HG03575 (cell line): ENCODE measurements around the gene ZNF860.

Experiments
- ATAC-seq: cut with Tn5 transposase; IDR thresholded peaks from one replicate; pipeline ENCODE4 v1.9.1; 2021; ENCODE audit not compliant: unreplicated experiment, insufficient number of reproducible peaks, low FRiP score; ENCODE audit errors: extremely low read depth

Gene ZNF860

GRCh38 chr3:31981206-31982181 lies at the start of gene ZNF860, which contains the start of gene OSBPL10:
Gene ZNF860 (plus strand): TSS chr3:31981750. CDS start chr3:31989080, 7,330 bp downstream.
Gene OSBPL10 (minus strand): TSS chr3:31981262. CDS start chr3:31981179, 83 bp downstream.
- ATAC-seq, result no peak

GRCh38 chr3:31932990-31933389 lies 48.6 kb upstream of the ZNF860 start:
- ATAC-seq, result no peak

GRCh38 chr3:31934018-31934417 lies 47.5 kb upstream of the ZNF860 start:
- ATAC-seq, result no peak

DNA sequence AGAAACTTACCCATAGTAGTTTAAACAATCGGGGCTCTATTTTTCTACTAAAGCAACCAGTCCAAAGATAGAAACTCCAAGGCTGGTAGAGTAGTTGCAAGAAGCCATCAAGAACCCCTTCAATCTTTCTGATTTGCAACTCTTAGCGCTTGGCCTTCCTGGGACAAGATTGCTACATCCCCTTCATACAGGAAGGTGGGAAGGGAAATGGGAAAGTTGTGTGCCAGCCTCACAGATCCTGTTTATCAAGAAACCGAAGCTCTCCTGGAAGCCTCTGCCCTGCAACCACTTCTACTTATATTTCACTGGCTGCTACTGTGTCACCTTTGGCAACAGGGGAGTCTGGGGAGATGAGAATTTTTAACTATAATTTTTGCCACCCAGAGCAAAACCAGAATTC lies 46.7 kb upstream of the ZNF860 start:
- no peak for ATAC-seq

DNA sequence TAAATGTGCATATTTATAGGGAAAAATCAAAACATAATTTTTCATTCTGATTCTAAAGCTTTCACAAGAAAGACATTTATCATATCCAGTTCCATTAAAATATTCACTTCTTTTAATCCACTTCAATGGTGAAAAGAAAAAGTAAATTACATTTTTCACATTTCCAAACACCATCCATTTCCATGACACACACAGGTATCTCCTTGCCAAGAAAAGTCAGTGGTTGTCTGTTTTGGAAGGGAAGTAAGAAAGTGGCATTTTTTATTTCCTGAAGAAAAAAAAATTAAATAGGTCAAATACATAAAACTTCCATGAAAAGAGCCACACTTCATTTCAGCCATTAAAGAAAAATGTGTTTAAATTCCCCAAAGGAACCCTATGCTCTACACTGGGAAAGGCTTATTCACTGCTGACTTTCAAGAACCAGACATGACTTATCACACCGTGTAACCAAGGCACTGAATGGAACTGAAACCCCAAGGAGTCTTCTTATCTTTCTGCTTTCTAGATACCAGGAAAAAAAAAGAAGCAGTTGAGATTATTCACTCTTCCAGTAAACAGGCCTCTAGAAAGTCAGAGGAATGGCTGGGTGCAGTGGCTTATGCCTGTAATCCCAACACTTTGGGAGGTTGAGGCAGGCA lies 45.0 kb upstream of the ZNF860 start:
- no peak for ATAC-seq

GRCh38 chr3:31937225-31937624 lies 44.3 kb upstream of the ZNF860 start:
- no peak for ATAC-seq

DNA sequence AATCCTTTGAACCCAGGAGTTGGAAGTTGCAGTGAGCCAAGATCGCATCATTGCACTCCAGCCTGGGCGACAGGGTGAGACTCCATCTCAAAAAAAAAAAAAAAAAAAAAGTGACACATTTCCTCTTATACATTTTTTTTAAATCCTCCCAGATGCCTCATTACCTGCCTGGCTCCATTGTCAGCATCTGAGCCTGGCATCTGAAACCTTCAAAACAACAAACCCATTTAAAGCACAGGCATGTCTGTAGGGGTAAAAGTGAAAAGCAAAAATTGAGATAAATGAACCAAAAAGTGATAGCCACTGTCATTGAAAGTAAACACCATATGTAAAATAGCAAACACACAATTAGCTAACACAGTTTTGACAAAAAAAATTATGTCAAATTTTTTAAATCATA lies 39.1 kb upstream of the ZNF860 start:
- ATAC-seq, result no peak

- no peak for ATAC-seq
These were observed 38.5 kb upstream of the ZNF860 start for GRCh38 chr3:31943041-31943440.

GRCh38 chr3:31945738-31946052 lies 35.9 kb upstream of the ZNF860 start:
- ATAC-seq, result no peak

DNA sequence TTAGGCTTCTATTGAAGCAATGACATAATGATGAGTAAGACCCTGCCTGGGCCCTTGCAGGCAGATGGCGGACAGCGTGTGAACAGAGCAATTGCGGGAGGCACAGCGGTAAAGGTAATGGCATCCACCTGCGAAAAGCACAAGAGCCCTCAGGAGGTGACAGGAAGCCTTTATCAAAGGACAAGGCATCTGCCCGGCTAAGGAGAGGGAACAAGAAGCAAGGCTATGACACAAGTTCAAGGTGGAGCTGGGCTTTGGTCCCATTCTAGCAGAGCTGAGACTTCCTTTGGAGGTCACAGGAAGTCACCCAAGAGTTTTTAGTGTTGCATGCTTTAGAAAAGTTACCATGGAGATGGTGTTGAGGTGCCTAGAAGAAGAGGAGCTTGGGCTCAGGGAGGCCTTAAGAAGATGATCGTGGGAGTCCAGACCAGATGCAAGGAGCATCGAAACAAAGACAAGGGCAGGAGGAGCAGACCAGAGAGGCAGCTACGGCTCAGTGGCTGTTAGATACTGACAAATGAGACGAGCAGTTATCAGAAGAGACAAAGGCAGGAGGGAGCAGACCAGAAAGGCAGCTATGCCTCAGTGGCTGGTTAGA lies 35.0 kb upstream of the ZNF860 start:
- no peak for ATAC-seq

DNA sequence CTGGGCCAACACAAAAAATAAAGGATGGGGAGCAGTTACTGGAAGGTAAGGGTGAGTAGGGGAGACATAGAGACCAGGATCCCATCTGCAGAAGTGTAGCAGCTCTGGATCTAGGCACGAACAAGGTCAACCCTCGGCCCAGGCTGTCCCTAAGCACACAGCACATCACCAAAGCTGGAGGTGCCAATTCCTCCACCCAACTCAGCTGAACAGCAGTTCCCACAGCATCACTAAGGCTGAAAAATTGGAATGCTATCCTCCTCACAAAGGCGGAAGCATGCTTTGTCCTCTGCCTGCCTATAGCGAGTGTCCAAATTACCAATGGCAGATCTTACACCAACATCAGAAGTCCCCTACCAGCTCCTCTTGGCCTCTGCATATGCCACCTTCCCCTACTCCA lies 34.4 kb upstream of the ZNF860 start:
- ATAC-seq, result no peak

GRCh38 chr3:31947671-31948091 lies 33.9 kb upstream of the ZNF860 start:
- ATAC-seq, result no peak

GRCh38 chr3:31948280-31948679 lies 33.3 kb upstream of the ZNF860 start:
- no peak for ATAC-seq

- no peak for ATAC-seq
These were observed 29.3 kb upstream of the ZNF860 start for GRCh38 chr3:31952205-31952604.

DNA sequence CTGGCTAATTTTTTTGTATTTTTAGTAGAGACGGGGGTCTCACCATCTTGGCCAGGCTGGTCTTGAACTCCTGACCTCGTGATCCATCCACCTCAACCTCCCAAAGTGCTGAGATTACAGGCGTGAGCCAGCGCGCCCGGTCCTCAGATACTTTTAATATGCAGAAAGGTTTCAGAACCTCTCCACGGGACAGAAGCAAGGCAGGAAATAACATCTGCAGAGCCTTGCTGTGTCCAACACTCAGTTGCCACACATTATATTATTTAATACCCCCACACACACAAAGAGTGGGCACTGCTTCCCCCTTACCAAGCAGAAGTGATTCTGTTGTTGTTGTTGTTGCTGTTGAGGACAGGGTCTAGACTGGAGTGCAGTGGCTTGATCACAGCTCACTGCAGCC lies 28.5 kb upstream of the ZNF860 start:
- no peak for ATAC-seq

GRCh38 chr3:31953636-31954035 lies 27.9 kb upstream of the ZNF860 start:
- no peak for ATAC-seq

DNA sequence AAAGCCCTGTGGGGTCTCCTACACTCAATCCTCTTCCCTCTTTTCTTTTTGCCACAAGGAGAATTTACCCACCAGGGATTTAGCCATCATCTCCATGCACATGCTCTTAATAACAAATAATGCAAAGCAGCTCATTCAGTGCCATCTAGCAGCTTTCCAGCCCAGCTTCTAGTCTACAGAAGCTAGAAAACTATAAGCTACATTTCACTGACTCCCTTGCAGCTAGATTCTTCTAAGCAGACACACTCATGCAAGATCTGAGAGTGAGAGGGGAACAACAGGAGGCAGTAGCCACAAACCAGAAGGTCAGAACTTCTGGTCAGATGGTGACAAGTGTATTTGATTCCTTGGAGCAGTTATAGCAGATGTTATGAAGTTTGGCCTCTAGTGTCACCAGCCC lies 26.0 kb upstream of the ZNF860 start:
- no peak for ATAC-seq

DNA sequence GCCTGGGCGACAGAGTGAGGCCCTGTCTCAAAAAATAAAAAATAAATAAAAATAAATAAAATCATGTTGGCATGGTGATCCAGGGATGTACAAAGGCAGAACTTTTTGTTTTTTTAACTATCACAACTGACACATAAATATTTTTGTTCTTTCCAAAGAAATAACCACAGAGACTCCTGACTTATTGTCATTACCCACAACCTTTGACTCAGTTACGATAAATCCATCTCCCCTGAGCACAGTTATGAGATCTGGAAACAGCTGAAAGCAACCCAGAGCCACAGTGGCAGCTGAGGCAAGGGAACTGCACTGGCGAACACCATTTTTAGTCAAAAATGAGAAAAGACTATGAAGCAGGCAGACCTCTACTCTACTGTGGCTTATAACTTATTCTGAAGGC lies 24.4 kb upstream of the ZNF860 start:
- ATAC-seq, result no peak

DNA sequence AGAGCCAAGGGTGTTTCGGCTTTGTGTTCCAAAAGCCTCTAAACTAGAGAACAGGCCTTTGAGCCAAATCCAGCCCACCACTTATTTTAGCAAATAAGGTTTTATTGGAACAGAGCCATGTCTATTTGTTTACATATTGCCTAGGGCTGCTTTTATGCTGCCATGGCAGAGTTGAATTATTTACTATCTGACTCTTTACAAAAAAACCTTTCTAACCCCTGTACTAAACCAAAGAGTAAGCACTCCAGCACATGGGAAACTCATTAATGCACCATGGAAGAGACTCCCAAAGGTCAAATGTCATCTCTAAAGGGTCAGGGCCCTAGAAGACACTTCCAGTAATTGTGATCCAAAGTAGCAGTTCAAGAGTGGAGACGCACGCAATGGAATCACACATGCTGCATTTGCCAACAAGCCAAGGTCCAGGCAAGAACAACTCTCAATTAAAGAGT lies 22.8 kb upstream of the ZNF860 start:
- no peak for ATAC-seq

DNA sequence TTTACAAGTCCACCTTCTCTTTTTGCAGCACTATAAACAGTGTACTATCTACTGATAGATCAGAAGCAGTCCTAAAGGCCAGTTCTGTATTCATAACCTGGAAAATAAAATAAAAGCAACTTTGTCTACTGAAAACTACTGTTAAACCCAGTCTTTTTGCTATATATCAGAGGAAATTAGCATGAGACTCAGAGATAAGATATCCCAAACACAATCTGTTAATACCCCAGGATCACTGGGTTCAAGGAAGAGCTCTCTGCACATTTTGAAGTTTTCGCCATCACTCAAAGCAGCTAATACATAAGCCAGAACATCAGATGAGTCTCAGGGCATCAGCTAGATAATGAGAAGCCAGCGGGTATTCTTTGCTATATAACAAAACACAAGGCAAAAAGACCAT lies 22.3 kb upstream of the ZNF860 start:
- no peak for ATAC-seq
